AG04450 (cell line): ENCODE data around the gene ASB7. TPM values are rescaled to one million over a fixed set of nuclear protein-coding genes. Genes with fewer than 3 reads are reported as not detected.

Experiments used
- CTCF ChIA-PET: fragments of 300-600, 350-600 bp; formaldehyde crosslinking; extraction: SDS; loops from one replicate; lab custom pipeline; 2022; ENCODE audit warnings: antibody characterized with exemption, inconsistent platforms; lab: Charles Lee
- POLR2A ChIA-PET: fragments of 350-600 bp; formaldehyde crosslinking; extraction: SDS; loops from one replicate; lab custom pipeline; 2021; ENCODE audit warnings: antibody characterized with exemption, inconsistent platforms; lab: Yijun Ruan, JAX
- DNase-seq: peaks from one replicate; pipeline ENCODE4 v3.0.0-alpha.2; 2011; ENCODE audit warnings: low read depth, low spot score
- H3K27ac ChIP-seq: one replicate; pipeline ENCODE4 v1.5.1; 2012; ENCODE audit warnings: low read depth, low read length, control low read depth
- H3K27me3 ChIP-seq: one replicate; pipeline ENCODE4 v1.6.0; 2012; ENCODE audit warnings: low read length; ENCODE audit not compliant: control insufficient read depth, insufficient read depth
- H3K4me3 ChIP-seq: 2 replicates; pipeline ENCODE4 v1.5.1; 2011; ENCODE audit warnings: mild to moderate bottlenecking, low read depth, low read length, control low read depth
- H3K9me3 ChIP-seq: 2 replicates; pipeline ENCODE4 v1.5.1; 2012; ENCODE audit warnings: low read length; ENCODE audit not compliant: control insufficient read depth, insufficient read depth
- CTCF ChIP-seq: IDR thresholded peaks from 2 replicates; pipeline ENCODE4 v1.5.1; 2011; ENCODE audit warnings: low read depth, low read length, control low read depth, inconsistent platforms
- polyA plus RNA-seq: library from polyadenylated mRNA; depleted of rRNA; stranded (reverse); fragments of >200 nt; gene quantifications from 2 replicates; pipeline ENCODE4 v1.2.3, GENCODE V29; 2011

The ASB7 gene
- polyA plus RNA-seq, 1 experiment = 13.4 TPM

GRCh38 chr15:100692671-100693070 lies 90.3 kb downstream of the ASB7 start:
- CTCF ChIA-PET = no interaction called here
- DNase-seq = no peak
- Histone ChIP-seq H3K4me3 (no peak overlapping the region), H3K9me3 (no peaks in the 10 kb centered on the region), H3K27me3 (no peaks in the 10 kb centered on the region), H3K27ac (no peak overlapping the region)
- TF ChIP-seq CTCF = no peak
- POLR2A ChIA-PET = no interaction called here

DNA sequence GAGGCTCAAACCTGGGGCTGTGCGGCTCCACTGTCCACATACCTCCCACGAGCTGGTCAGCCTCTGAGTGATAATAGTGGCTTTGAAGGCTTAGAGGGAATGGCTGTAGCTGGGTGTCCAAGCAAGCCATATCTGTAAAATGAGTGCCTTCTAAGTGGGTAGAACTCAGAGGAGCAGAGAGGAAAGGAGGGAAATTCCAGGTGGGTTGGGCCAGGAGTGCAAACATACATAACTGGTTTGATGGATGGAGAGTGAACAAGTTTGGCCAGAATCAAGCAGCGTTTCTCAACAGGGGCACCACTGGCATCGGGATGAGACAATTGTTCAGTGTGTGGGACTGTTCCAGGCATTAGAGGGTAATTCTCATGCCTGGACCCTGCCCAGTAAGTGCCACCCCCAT lies 91.1 kb downstream of the ASB7 start:
- DNase-seq = no peak
- ChIA-PET POLR2A (no interaction called here), CTCF (no interaction called here)
- Histone ChIP-seq H3K27me3 (no peaks in the 10 kb centered on the region), H3K4me3 (no peak overlapping the region), H3K27ac (no peak overlapping the region), H3K9me3 (no peaks in the 10 kb centered on the region)
- no peak for TF ChIP-seq CTCF

- Histone ChIP-seq H3K4me3 (no peak overlapping the region), H3K9me3 (no peaks in the 10 kb centered on the region), H3K27ac (no peak overlapping the region), H3K27me3 (no peaks in the 10 kb centered on the region)
- no peak for TF ChIP-seq CTCF
- ChIA-PET POLR2A (no interaction called here), CTCF (interaction anchor here (1.1 to 4.0 kb wide), 3 partner anchors 17 to 178 kb away, joined by 3 to 12 read pairs (median 5); no protein-coding TSS in a partner anchor)
- DNase-seq = no peak
Observed at GRCh38 chr15:100694381-100695021, 92.1 kb downstream of the ASB7 start.

GRCh38 chr15:100695048-100695447 lies 92.7 kb downstream of the ASB7 start:
- ChIA-PET POLR2A (no interaction called here), CTCF (interaction anchor here (1.1 to 4.0 kb wide), 3 partner anchors 17 to 178 kb away, joined by 3 to 12 read pairs (median 5); no protein-coding TSS in a partner anchor)
- H3K4me3 ChIP-seq = no peak overlapping the region
- DNase-seq = no peak
- no peak for TF ChIP-seq CTCF
- no peaks in the 10 kb centered on the region for H3K9me3 ChIP-seq
- no peak overlapping the region for H3K27ac ChIP-seq
- H3K27me3 ChIP-seq = no peaks in the 10 kb centered on the region

DNA sequence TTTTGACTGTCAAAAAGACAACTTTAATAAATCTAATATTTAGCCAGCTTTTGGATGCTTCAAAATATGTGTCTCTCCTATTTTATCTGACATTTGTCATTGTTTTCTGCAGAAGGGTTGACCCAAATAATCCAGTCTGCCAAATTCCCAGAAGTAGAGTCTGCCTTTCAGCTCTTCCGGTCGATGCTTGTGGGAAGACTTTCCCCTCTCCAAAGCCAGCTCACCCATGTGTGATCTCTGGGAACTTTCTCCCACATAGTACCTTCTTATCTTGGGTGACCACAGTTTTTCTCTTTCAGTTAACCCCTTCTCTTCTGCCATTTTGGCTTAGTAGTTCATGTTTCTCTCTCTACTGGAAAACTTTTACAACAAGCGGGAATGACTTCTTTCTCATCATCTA lies 94.1 kb downstream of the ASB7 start:
- no peak for TF ChIP-seq CTCF
- Histone ChIP-seq H3K9me3 (no peaks in the 10 kb centered on the region), H3K27ac (no peak overlapping the region), H3K27me3 (no peaks in the 10 kb centered on the region), H3K4me3 (no peak overlapping the region)
- ChIA-PET POLR2A (no interaction called here), CTCF (interaction anchor here (1.1 to 4.0 kb wide), 2 partner anchors 9 to 24 kb away, joined by 3 to 12 read pairs; no protein-coding TSS in a partner anchor)
- DNase-seq = no peak
